DLD1 (cell line): Measurements from ENCODE around the gene PTPRM.

ENCODE experiments used
- in situ Hi-C: cut with HindIII; loops from 2 replicates; pipeline ENCODE4 v1.10.0; 2017; ENCODE audit warnings: low sequenced_read_pairs

Gene PTPRM

GRCh38 chr18:7844418-7844817 is 277.3 kb downstream of the PTPRM start:
- in situ Hi-C loops, result no loop called here

GRCh38 chr18:7846335-7846734 is 279.2 kb downstream of the PTPRM start:
- in situ Hi-C loops, result no loop called here

GRCh38 chr18:7847357-7848053 is 280.4 kb downstream of the PTPRM start:
- in situ Hi-C loops, result no loop called here

DNA sequence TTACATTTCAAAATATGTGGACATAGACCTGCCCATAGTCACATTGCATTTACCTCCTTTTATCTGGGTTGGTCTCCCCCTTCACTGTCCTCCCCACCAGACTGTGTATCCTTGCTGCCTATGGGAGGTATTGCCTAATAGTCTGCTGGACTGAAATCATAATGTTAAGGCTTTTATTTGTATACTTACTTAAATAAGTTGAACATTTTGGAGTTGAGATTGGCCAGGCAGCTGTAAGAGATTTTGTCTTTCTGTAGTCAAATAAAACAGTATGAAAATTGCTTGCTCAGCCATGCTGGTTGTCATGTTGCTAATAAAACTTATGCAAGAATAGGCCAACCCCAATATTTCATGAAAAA is 280.9 kb downstream of the PTPRM start:
- in situ Hi-C loops, result no loop called here

GRCh38 chr18:7850446-7850845 is 283.3 kb downstream of the PTPRM start:
- in situ Hi-C loops, result no loop called here

DNA sequence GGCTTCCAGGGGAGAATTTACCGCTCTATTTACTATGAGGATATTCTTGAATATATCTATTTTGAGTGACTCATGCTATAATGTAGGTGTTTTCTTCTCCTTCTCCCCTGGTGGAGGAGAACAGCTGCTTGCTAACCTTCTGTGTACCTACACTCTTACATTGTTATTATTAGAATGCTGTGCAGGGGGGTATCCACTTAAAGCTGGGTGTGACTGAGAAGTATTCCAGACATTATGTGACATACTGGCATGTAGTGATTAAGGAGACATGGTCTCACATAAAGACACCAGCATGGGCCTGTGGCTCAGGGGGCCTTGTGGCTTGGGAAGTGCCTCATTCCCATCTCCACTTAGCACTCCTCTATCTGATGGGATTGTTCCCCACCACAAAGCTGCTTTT is 287.9 kb downstream of the PTPRM start:
- in situ Hi-C loops, result no loop called here

GRCh38 chr18:7855671-7856070 is 288.6 kb downstream of the PTPRM start:
- in situ Hi-C loops, result no loop called here

GRCh38 chr18:7856116-7856515 is 289.0 kb downstream of the PTPRM start:
- in situ Hi-C loops, result no loop called here

DNA sequence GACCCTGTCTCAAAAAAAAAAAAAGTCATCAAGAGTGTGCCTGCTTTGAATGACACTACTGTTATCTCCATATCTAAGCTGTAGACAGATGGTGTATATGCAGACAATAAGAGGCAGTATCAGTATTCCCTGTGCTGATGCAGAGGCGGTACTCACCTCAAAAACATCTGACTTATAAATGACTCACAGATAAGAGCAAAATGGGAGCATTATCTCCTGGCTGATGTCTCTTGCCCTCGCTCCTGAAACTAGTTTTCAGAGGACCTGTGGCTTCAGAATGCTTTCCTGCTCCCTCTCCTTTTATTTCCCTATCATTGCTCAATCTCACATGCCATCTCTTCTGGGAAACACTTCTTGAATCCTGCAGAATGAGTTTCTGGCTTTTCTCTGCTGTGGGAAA is 289.6 kb downstream of the PTPRM start:
- in situ Hi-C loops, result no loop called here

DNA sequence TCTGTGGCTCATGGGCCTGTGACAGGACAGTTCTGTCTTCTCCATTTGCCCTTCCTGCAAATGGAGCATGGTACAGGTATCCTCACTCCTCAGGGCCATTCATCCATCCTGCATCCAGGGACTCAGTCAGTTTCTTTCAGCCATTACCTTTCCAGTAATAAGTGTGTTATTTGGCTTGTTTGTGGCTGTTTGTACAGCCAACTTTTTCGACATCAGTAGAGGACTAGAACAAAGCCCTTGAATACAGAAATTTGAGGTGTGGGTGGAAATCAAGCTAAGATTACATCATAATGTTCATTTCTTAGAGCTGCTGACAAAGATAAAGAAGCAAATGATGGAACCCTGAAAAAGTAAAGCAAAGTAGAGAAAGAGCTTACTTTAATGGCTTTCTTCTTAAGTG is 290.4 kb downstream of the PTPRM start:
- in situ Hi-C loops, result no loop called here

DNA sequence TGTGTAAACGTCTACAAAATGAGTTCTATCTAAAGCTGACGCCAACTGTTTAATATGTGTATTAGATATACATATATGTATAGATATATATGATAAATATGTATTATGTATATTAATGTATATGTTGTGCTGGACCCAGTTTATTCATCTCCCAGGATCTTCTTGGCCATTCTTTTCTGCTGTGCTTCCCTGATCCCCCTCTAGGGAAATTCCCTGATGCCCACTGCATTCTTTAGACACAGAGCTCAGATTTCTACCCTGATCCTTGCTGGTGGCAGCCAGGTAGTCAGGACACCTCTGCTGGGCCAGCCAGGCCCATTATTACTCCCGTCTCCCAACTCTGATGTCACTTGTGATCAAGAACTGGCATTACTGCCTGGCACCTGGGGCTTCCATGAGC is 292.0 kb downstream of the PTPRM start:
- in situ Hi-C loops, result no loop called here

DNA sequence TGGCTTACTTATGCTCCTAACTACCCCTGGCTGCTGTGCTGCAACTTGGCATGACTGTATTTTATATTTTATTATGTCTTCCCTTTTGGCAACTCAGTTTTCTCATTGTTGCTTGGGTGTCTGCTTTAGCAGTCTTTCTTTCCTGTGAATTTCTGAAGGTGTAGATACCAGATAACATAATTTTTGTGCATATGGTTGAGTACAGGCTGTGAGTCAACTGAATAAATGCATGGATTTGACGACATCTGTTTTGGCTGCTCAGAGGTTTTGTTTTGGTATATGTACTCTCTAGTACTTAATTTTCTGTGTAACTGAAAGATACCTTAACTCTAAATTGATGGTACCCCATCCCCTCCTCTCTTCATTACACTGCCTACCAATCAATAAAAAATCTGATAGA is 303.1 kb downstream of the PTPRM start:
- in situ Hi-C loops, result no loop called here

DNA sequence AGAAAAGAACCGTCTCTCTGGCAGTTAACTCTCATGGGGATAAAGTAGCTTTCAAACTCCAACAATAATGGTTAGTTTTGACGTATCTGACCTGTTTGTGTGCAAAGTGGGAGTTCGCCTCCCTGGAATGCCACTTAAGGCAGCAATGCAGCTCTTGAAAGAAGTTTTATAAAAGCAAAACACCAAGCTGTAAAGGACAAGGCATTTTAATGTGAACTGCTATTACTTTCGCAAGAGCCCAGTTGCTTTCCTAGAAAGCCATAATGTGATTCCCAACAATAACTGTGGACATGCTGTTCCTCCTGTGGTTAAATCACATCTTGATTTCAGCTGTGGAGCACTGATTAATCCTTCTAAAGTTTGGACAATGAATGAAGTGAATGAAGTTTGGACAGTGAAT is 303.7 kb downstream of the PTPRM start:
- in situ Hi-C loops, result no loop called here

DNA sequence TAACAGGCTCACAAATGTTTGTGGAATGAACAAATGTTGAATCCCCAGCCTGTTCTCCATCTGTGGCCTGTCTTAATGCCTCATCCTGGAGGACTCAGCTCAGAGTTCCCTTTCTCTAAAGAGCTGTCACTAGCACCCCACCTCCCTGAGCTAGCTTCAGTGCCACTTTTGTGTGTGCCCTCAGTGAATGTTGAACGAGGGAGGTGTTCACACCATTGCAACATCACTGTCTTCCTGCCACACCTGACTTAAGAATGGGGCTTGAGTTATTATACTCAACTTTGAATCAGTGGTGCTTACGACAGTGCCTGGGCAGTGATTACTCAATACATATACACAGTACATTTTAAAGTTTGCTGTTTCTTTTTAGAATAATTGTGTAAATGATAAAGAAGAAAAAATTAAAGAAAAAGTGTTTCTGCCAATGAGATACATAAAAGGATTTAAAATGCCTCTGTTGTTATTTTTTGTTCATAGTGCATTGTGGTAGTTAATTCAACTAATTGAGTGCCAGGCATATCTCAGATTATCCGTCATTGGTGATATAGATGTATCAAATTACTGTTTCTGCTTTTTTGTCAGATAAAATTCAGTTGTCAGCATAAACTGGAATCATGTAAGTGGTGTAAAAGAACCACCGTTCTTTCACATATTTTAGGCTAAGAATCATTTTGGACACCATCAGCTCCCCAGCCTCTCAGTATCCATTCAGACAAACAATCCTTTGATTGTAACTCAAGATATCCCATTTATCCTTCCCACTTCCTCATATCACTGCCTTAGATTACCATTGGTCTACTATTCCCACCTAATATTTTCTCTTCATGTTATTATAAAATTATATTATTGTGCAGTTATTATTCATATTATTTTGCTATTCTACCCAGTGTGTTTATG is 304.7 kb downstream of the PTPRM start:
- in situ Hi-C loops, result no loop called here

DNA sequence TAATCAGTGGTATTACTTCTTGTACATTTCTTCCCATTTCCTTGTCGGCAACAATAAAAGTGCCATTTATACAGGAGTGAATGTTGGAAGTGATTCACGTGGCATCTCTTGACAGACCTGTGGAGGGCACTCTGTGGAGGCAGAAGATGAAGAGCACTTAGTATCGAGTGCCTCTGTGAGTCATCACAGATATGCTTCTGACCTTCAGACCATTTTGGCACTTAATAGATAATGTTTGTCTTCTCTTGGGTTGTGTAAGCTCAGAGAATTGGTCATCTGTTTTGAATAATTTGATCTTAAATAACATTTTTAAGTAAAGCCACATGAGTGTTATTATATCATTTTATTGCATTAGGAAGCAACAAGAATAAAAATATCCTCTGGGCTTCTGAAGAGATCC is 305.5 kb downstream of the PTPRM start:
- in situ Hi-C loops, result no loop called here

DNA sequence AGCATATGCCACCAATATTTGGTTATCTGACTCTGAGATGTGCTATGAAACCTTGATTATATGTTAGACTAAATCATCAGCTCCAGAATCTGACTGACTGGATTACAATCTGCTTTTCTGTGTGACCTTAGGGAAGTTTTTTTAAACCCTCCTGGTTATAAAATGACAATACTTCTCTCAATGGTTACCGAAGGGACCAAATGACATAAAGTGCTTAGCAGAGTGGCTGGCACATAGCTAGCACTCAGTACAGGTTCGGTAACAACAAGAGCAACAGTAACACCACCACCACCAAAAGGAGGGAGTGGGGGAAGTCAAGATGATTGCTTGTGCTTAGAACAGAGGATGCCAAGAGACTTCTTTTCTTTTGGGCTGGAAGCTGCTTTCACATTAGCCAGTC is 306.2 kb downstream of the PTPRM start:
- in situ Hi-C loops, result no loop called here

GRCh38 chr18:7876354-7877104 is 309.4 kb downstream of the PTPRM start:
- in situ Hi-C loops, result no loop called here

DNA sequence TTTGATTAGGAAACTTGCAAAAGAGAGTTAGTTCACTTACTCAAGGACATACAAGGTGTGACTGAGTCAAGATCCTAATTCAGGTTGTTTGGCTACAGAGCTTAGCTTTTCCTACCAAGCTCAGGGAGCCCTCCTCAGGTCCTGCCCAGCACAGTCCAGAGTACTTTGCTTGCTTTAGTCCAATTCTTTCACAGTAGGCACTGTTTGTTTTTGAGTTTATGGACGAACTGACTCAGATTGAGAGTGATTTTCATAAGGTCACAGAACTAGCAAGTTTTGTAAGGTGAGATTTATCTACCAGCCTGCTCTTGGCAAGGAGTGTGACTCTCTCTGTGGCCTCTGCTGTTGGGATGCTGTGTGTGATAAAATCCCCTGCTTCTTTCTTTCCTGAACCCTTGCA is 310.5 kb downstream of the PTPRM start:
- in situ Hi-C loops, result no loop called here

GRCh38 chr18:7878265-7879211 is 311.4 kb downstream of the PTPRM start:
- in situ Hi-C loops, result no loop called here

GRCh38 chr18:7879717-7880116 is 312.6 kb downstream of the PTPRM start:
- in situ Hi-C loops, result no loop called here

DNA sequence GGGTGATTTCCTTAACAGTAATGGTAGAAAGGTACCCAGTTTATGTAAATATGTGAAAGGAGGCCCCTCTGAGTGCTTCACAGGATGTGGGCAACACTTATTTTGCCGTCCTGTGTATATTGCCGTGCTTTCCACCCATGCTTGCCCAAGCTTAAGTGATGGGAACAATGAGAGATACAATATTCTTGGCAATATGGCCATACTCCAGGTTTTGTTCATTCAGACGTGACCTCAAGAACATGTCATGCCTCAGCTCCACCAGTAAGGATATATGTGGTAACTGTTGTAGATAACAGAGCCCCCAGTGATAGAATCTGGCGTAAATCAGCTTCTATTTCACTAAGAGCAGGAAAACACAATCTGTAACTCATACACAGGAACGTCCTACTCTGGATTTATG is 318.7 kb downstream of the PTPRM start:
- in situ Hi-C loops, result no loop called here
